ENCODE data around the gene CHD5.

- no peak for TF ChIP-seq GATA2 (IDR thresholded peaks at IDR 0.05; ENCODE audit: low read depth, low read length)
- no peak for TF ChIP-seq GATA3 (IDR thresholded peaks at IDR 0.05; ENCODE audit: low read depth, low read length)
These were observed 58.3 kb downstream of the CHD5 start for GRCh38 chr1:6121651-6122370.

Measured in SH-SY5Y (cell line).